ENCODE data around the gene CHMP2B.

- TF ChIP-seq CTCF (conservative IDR thresholded peaks at IDR 0.05; ENCODE audit: low read length) (no peak), EZH2phosphoT487 (IDR thresholded peaks at IDR 0.05; ENCODE audit: borderline replicate concordance) (no peak)
Measured at GRCh38 chr3:87203809-87204208, 23.3 kb upstream of the CHMP2B start.

All from Loucy (cell line).